WTC11 (cell line): ENCODE results near the gene OR5H1. TPM values are rescaled to one million over a fixed set of nuclear protein-coding genes. Genes with fewer than 3 reads are reported as not detected.

Experiments
- ATAC-seq: fragments of 200-7000 bp; cut with Tn5 transposase; 2 replicates; pipeline ENCODE4 v1.10.0; 2021; ENCODE audit warnings: mild to moderate bottlenecking, moderate library complexity
- CTCF ChIA-PET: fragments of 300-600 bp; sonication (Branson Sonifier 250); formaldehyde crosslinking; loops from one replicate; lab custom pipeline; 2021; ENCODE audit warnings: antibody characterized with exemption; lab: Charles Lee
- POLR2A ChIA-PET: fragments of 350-600 bp; sonication (Branson Sonifier 250); formaldehyde crosslinking; loops from one replicate; lab custom pipeline; 2021; ENCODE audit warnings: antibody characterized with exemption; lab: Charles Lee
- DNase-seq: peaks from one replicate; pipeline ENCODE4 v3.0.0; 2021; ENCODE audit warnings: low spot score
- H3K27ac Mint-ChIP-seq: 2 replicates; pipeline ENCODE4 v1.8.0; 2021; ENCODE audit warnings: mixed read lengths
- H3K27me3 Mint-ChIP-seq: 2 replicates; pipeline ENCODE4 v1.8.0; 2021; ENCODE audit warnings: low read depth, mild to moderate bottlenecking, moderate library complexity, mixed read lengths
- H3K36me3 Mint-ChIP-seq: 2 replicates; pipeline ENCODE4 v1.8.0; 2021; ENCODE audit warnings: mixed read lengths
- H3K4me1 Mint-ChIP-seq: 2 replicates; pipeline ENCODE4 v1.8.0; 2022; ENCODE audit warnings: mixed read lengths
- H3K4me3 Mint-ChIP-seq: 2 replicates; pipeline ENCODE4 v1.8.0; 2021; ENCODE audit warnings: mild to moderate bottlenecking, moderate library complexity, mixed read lengths
- H3K9me3 Mint-ChIP-seq: 2 replicates; pipeline ENCODE4 v1.8.0; 2021; ENCODE audit warnings: mixed read lengths
- ATF2 ChIP-seq: sonication (generic); formaldehyde crosslinking; IDR thresholded peaks from 2 replicates; pipeline ENCODE4 v1.8.1; 2022; ENCODE audit warnings: low read depth, missing genetic modification reagents, borderline replicate concordance
- CREB1 ChIP-seq: sonication (generic); formaldehyde crosslinking; IDR thresholded peaks from 2 replicates; pipeline ENCODE4 v1.8.0; 2023; ENCODE audit warnings: mild to moderate bottlenecking, missing genetic modification reagents
- E2F4 ChIP-seq: sonication (generic); formaldehyde crosslinking; IDR thresholded peaks from 2 replicates; pipeline ENCODE4 v1.8.1; 2022; ENCODE audit warnings: low read depth, mild to moderate bottlenecking, moderate library complexity, missing genetic modification reagents, borderline replicate concordance
- ELF4 ChIP-seq: sonication (generic); formaldehyde crosslinking; IDR thresholded peaks from 2 replicates; pipeline ENCODE4 v1.8.1; 2022; ENCODE audit warnings: low read depth, mild to moderate bottlenecking, moderate library complexity, missing genetic modification reagents
- ERG ChIP-seq: fragments of 250-450 bp; sonication (Bioruptor Pico); IDR thresholded peaks from 2 replicates; pipeline ENCODE4 v1.8.0; 2021; ENCODE audit warnings: mild to moderate bottlenecking
- ESRRA ChIP-seq: sonication (generic); formaldehyde crosslinking; IDR thresholded peaks from 2 replicates; pipeline ENCODE4 v1.8.1; 2022; ENCODE audit warnings: mild to moderate bottlenecking, missing genetic modification reagents, borderline replicate concordance
- ETV6 ChIP-seq: sonication (generic); formaldehyde crosslinking; IDR thresholded peaks from 2 replicates; pipeline ENCODE4 v1.8.1; 2022; ENCODE audit warnings: mild to moderate bottlenecking, missing genetic modification reagents
- GTF2I ChIP-seq: fragments of 250-450 bp; sonication (Bioruptor Pico); conservative IDR thresholded peaks from 2 replicates; pipeline ENCODE4 v1.4.0; 2021; ENCODE audit warnings: mild to moderate bottlenecking
- MAX ChIP-seq: sonication (generic); formaldehyde crosslinking; IDR thresholded peaks from 2 replicates; pipeline ENCODE4 v1.8.0; 2022; ENCODE audit warnings: mild to moderate bottlenecking, missing genetic modification reagents
- NFE2L1 ChIP-seq: sonication (generic); formaldehyde crosslinking; IDR thresholded peaks from 2 replicates; pipeline ENCODE4 v1.8.1; 2023; ENCODE audit warnings: missing genetic modification reagents
- NR1H2 ChIP-seq: sonication (generic); formaldehyde crosslinking; IDR thresholded peaks from 2 replicates; pipeline ENCODE4 v1.9.0; 2021; ENCODE audit warnings: mild to moderate bottlenecking, moderate library complexity, missing genetic modification reagents
- NR2C2 ChIP-seq: sonication (generic); formaldehyde crosslinking; IDR thresholded peaks from 2 replicates; pipeline ENCODE4 v1.8.0; 2022; ENCODE audit warnings: mild to moderate bottlenecking, missing genetic modification reagents
- SOX15 ChIP-seq: fragments of 250-450 bp; sonication (Bioruptor Pico); IDR thresholded peaks from 2 replicates; pipeline ENCODE4 v1.9.0; 2021; ENCODE audit warnings: mild to moderate bottlenecking
- SP1 ChIP-seq: sonication (generic); formaldehyde crosslinking; conservative IDR thresholded peaks from 2 replicates; pipeline ENCODE4 v1.8.1; 2022; ENCODE audit warnings: missing genetic modification reagents
- STAT6 ChIP-seq: sonication (generic); formaldehyde crosslinking; conservative IDR thresholded peaks from 2 replicates; pipeline ENCODE4 v1.8.1; 2023; ENCODE audit warnings: mild to moderate bottlenecking, low read depth, missing genetic modification reagents, moderate library complexity
- ZNF232 ChIP-seq: sonication (generic); formaldehyde crosslinking; IDR thresholded peaks from 2 replicates; pipeline ENCODE4 v1.8.0; 2022; ENCODE audit warnings: mild to moderate bottlenecking, missing genetic modification reagents
- ZNF281 ChIP-seq: sonication (generic); formaldehyde crosslinking; IDR thresholded peaks from 2 replicates; pipeline ENCODE4 v1.8.0; 2023; ENCODE audit warnings: mild to moderate bottlenecking, missing genetic modification reagents
- ZNF532 ChIP-seq: fragments of 250-450 bp; sonication (Bioruptor Pico); IDR thresholded peaks from 2 replicates; pipeline ENCODE4 v1.9.0; 2021; ENCODE audit warnings: mild to moderate bottlenecking, borderline replicate concordance
- total RNA-seq: library from RNA; stranded (reverse); gene quantifications from 3 replicates; pipeline ENCODE4 v1.2.3, GENCODE V29; 2021

Gene OR5H1
- total RNA-seq, 1 experiment from 2014 or later = 0.02 TPM

- peaks cover 61% of the 10 kb centered on the region for H3K9me3 Mint-ChIP-seq
- no peak for DNase-seq
- no peak for TF ChIP-seq NFE2L1
- no peak for TF ChIP-seq CREB1
- no peak for TF ChIP-seq ERG
- TF ChIP-seq SP1 = no peak
- no peak for TF ChIP-seq NR1H2
- TF ChIP-seq ZNF232 (CRISPR knock-in tag) = no peak
- no peak for TF ChIP-seq MAX (CRISPR knock-in tag)
- POLR2A ChIA-PET = no interaction called here
- no peaks in the 10 kb centered on the region; the same call in 1 of the 2 replicates for H3K27me3 Mint-ChIP-seq
- no peak overlapping the region for H3K4me3 Mint-ChIP-seq
- no peaks in the 10 kb centered on the region; the same call in 1 of the 2 replicates for H3K4me1 Mint-ChIP-seq
- no peak overlapping the region for H3K27ac Mint-ChIP-seq
- H3K36me3 Mint-ChIP-seq = peaks cover 41% of the 10 kb centered on the region
- CTCF ChIA-PET = no interaction called here
- peak; percentile 68 for ATAC-seq
Observed at GRCh38 chr3:98109807-98110549, 20.5 kb upstream of the OR5H1 start.

- peaks cover 41% of the 10 kb centered on the region for H3K36me3 Mint-ChIP-seq
- DNase-seq (no peak), ATAC-seq (no peak)
- H3K27me3 Mint-ChIP-seq = no peaks in the 10 kb centered on the region; the same call in 1 of the 2 replicates
- H3K4me1 Mint-ChIP-seq = no peaks in the 10 kb centered on the region; the same call in 1 of the 2 replicates
- ChIA-PET CTCF (no interaction called here), POLR2A (no interaction called here)
- no peak overlapping the region for H3K4me3 Mint-ChIP-seq
- no peak overlapping the region for H3K27ac Mint-ChIP-seq
- H3K9me3 Mint-ChIP-seq = peaks cover 63% of the 10 kb centered on the region
- TF ChIP-seq NR2C2 (CRISPR knock-in tag) = no peak
- TF ChIP-seq ZNF532 (CRISPR knock-in tag) = no peak
- no peak for TF ChIP-seq ATF2 (CRISPR knock-in tag)
- TF ChIP-seq ESRRA (CRISPR knock-in tag) = no peak
- no peak for TF ChIP-seq ZNF281
- TF ChIP-seq ETV6 = no peak
- TF ChIP-seq GTF2I = no peak
- TF ChIP-seq ELF4 = no peak
- no peak for TF ChIP-seq STAT6
- no peak for TF ChIP-seq SOX15
- no peak for TF ChIP-seq ZNF232 (CRISPR knock-in tag)
- TF ChIP-seq E2F4 (CRISPR knock-in tag) = no peak
Observed at GRCh38 chr3:98110550-98110908, 20.0 kb upstream of the OR5H1 start.
